SK-N-SH (cell line): ENCODE results near the gene ANKS1B. TPM values are rescaled to one million over a fixed set of nuclear protein-coding genes. Genes with fewer than 3 reads are reported as not detected.

Source experiments
- CTCF ChIA-PET: fragments of 300-600, 350-600 bp; formaldehyde crosslinking; extraction: SDS; loops from one replicate; lab custom pipeline; 2021; lab: Yijun Ruan, JAX
- POLR2A ChIA-PET: fragments of 350-600 bp; sonication (Branson Sonifier 250); formaldehyde crosslinking; extraction: SDS; loops from one replicate; lab custom pipeline; 2020; ENCODE audit warnings: antibody characterized with exemption, inconsistent platforms; lab: Yijun Ruan, JAX
- DNase-seq: peaks from one replicate; pipeline ENCODE4 v3.0.0; 2012
- H2AFZ ChIP-seq: fragments of 200-600 bp; sonication (generic); 2 replicates; pipeline ENCODE4 v1.8.1; 2016; ENCODE audit warnings: antibody characterized with exemption, mild to moderate bottlenecking, low read depth
- H3F3A ChIP-seq: fragments of 200-600 bp; sonication (generic); replicated peaks from 2 replicates; pipeline ENCODE3; 2016; ENCODE audit warnings: antibody characterized with exemption, mild to moderate bottlenecking; ENCODE audit not compliant: insufficient read depth
- H3K27ac ChIP-seq, 2 experiments: fragments of 200-500 bp in 1 of 2; fragments of 200-600 bp in 1 of 2; sonication (Bioruptor generic) in 1 of 2; sonication (generic), shearing (Covaris generic) in 1 of 2; 2 replicates each; pipeline versions ENCODE4 v1.5.1 to v1.6.1; 2014 to 2016; ENCODE audit warnings: low read depth in 2 of 2, inconsistent platforms in 1 of 2, low read length in 1 of 2, mild to moderate bottlenecking in 1 of 2, mixed read lengths in 1 of 2
- H3K27me3 ChIP-seq: fragments of 200-600 bp; sonication (generic), shearing (Covaris generic); 2 replicates; pipeline ENCODE4 v1.6.1; 2016; ENCODE audit warnings: mixed run types; ENCODE audit not compliant: insufficient read depth
- H3K36me3 ChIP-seq, 2 experiments: fragments of 200-500 bp in 1 of 2; fragments of 200-600 bp in 1 of 2; sonication (Bioruptor generic) in 1 of 2; sonication (generic) in 1 of 2; replicated peaks in 1 of 2; 2 replicates each; pipeline versions ENCODE3 to v1.5.1; 2014 to 2016; ENCODE audit warnings: low read length in 1 of 2, mild to moderate bottlenecking in 1 of 2; ENCODE audit not compliant: insufficient read depth in 2 of 2, control insufficient read depth in 1 of 2
- H3K4me1 ChIP-seq, 2 experiments: fragments of 200-500 bp in 1 of 2; fragments of 200-600 bp in 1 of 2; sonication (Bioruptor generic) in 1 of 2; sonication (generic), shearing (Covaris generic) in 1 of 2; 2 replicates each; pipeline versions ENCODE4 v1.5.1 to v1.6.1; 2014 to 2016; ENCODE audit warnings: low read depth in 1 of 2, low read length in 1 of 2, mixed run types in 1 of 2; ENCODE audit not compliant: insufficient read depth in 2 of 2, control insufficient read depth in 1 of 2
- H3K4me2 ChIP-seq: fragments of 200-600 bp; sonication (generic), shearing (Covaris generic); 2 replicates; pipeline ENCODE4 v1.6.1; 2017; ENCODE audit warnings: mixed run types
- H3K4me3 ChIP-seq, 2 experiments: fragments of 200-500 bp in 1 of 2; fragments of 200-600 bp in 1 of 2; sonication (Bioruptor generic) in 1 of 2; sonication (generic), shearing (Covaris generic) in 1 of 2; 2 replicates each; pipeline versions ENCODE4 v1.5.1 to v1.8.1; 2014 to 2016; ENCODE audit warnings: low read depth in 2 of 2, inconsistent platforms in 1 of 2, low read length in 1 of 2, mild to moderate bottlenecking in 1 of 2, mixed read lengths in 1 of 2, moderate library complexity in 1 of 2
- H3K79me2 ChIP-seq: fragments of 200-600 bp; sonication (generic); 2 replicates; pipeline ENCODE4 v1.8.1; 2017; ENCODE audit warnings: mild to moderate bottlenecking; ENCODE audit not compliant: insufficient read depth
- H3K9ac ChIP-seq: fragments of 200-600 bp; sonication (generic); 2 replicates; pipeline ENCODE4 v1.6.1; 2017; ENCODE audit warnings: mixed run types
- H3K9me2 ChIP-seq: fragments of 200-600 bp; sonication (generic); 2 replicates; pipeline ENCODE4 v1.6.1; 2017; ENCODE audit warnings: mixed run types
- H3K9me3 ChIP-seq: fragments of 200-600 bp; sonication (generic); 2 replicates; pipeline ENCODE4 v1.6.1; 2017; ENCODE audit warnings: mixed run types, mild to moderate bottlenecking, moderate library complexity
- H4K20me1 ChIP-seq: fragments of 200-600 bp; sonication (generic); 2 replicates; pipeline ENCODE4 v1.6.1; 2017; ENCODE audit warnings: mild to moderate bottlenecking, mixed run types; ENCODE audit not compliant: insufficient read depth
- EZH2phosphoT487 ChIP-seq: fragments of 200-600 bp; sonication (generic); IDR thresholded peaks from 2 replicates; pipeline ENCODE4 v1.6.1; 2017; ENCODE audit warnings: low read depth, mixed run types, mild to moderate bottlenecking, antibody characterized with exemption, moderate library complexity, borderline replicate concordance
- FOSL2 ChIP-seq: IDR thresholded peaks from 2 replicates; pipeline ENCODE4 v1.4.0; 2012; ENCODE audit warnings: low read depth, mild to moderate bottlenecking, moderate library complexity, borderline replicate concordance
- GABPA ChIP-seq: IDR thresholded peaks from 2 replicates; pipeline ENCODE4 v1.4.0; 2012; ENCODE audit warnings: low read depth, mild to moderate bottlenecking
- GATA2 ChIP-seq: sonication (generic); formaldehyde crosslinking; IDR thresholded peaks from 2 replicates; pipeline ENCODE4 v1.5.0; 2020; ENCODE audit warnings: mild to moderate bottlenecking, missing genetic modification reagents
- JUND ChIP-seq: IDR thresholded peaks from 2 replicates; pipeline ENCODE4 v1.4.0; 2012
- MAX ChIP-seq: IDR thresholded peaks from 2 replicates; pipeline ENCODE4 v1.4.0; 2012; ENCODE audit warnings: low read depth
- MXI1 ChIP-seq: IDR thresholded peaks from 2 replicates; pipeline ENCODE4 v1.6.1; 2012; ENCODE audit warnings: mild to moderate bottlenecking, low read depth, low read length, improper control_type of control experiment
- PBX3 ChIP-seq: IDR thresholded peaks from 2 replicates; pipeline ENCODE4; 2012
- RXRA ChIP-seq: IDR thresholded peaks from 2 replicates; pipeline ENCODE4 v1.4.0; 2012; ENCODE audit warnings: low read depth, mild to moderate bottlenecking, borderline replicate concordance
- SIN3A ChIP-seq: IDR thresholded peaks from 2 replicates; pipeline ENCODE4 v1.6.1; 2012; ENCODE audit warnings: low read depth, mild to moderate bottlenecking, low read length, moderate library complexity, borderline replicate concordance
- SMC3 ChIP-seq: IDR thresholded peaks from 2 replicates; pipeline ENCODE4 v1.6.1; 2012; ENCODE audit warnings: low read depth, low read length, improper control_type of control experiment
- TAF1 ChIP-seq: IDR thresholded peaks from 2 replicates; pipeline ENCODE4 v1.6.1; 2012; ENCODE audit warnings: low read depth, mild to moderate bottlenecking, low read length, moderate library complexity, borderline replicate concordance
- TCF12 ChIP-seq: IDR thresholded peaks from 2 replicates; pipeline ENCODE4 v1.4.0; 2012
- TEAD4 ChIP-seq: IDR thresholded peaks from 2 replicates; pipeline ENCODE4 v1.4.0; 2012; ENCODE audit warnings: mild to moderate bottlenecking, borderline replicate concordance; ENCODE audit not compliant: insufficient read depth
- WGBS: methylation state at CpG from one replicate; pipeline ENCODE4 v1.1.6; 2017; ENCODE audit warnings: low lambda C conversion rate; 5-methylcytosine and 5-hydroxymethylcytosine counted together
- polyA plus RNA-seq, 3 experiments: library from polyadenylated mRNA; depleted of rRNA; stranded (reverse); fragments of >200 nt; gene quantifications; 2 replicates each; pipeline ENCODE4 v1.2.3, GENCODE V29; 2012
- TF ChIP-seq, protein P1 (sequence below): fragments of 150-350 bp; IDR thresholded peaks from 2 replicates; pipeline ENCODE4 v1.6.1; 2017; ENCODE audit warnings: antibody characterized with exemption, low read length, low read depth, borderline replicate concordance

The ANKS1B gene
- polyA plus RNA-seq, 1 of the 3 experiments (the other 2 are of a cell fraction) = 1.8 TPM

DNA sequence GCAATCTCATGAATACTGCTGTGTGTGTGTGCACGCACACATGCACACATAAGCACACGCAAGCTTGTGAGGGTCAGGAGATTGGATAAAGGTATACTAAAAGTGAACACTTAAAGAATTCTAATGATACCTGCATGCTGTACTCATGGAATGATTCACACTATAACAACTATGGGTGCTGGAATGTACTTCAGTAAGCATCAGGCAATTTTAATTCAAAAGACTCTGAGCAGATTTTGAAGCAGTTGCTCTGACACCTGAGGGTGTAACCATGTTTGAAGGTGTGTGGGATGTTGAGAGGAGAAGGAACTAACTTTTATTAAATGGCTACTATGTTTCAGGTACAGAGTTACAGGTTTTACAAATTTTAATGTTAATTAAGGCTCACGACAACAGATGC is 275.6 kb downstream of the ANKS1B start:
- TF ChIP-seq SIN3A (no peak), TAF1 (no peak), RXRA (no peak), JUND (no peak), GABPA (no peak), EZH2phosphoT487 (no peak), FOSL2 (no peak), PBX3 (no peak)
- H3K79me2 ChIP-seq = no peaks in the 10 kb centered on the region
- CTCF ChIA-PET = no interaction called here
- H4K20me1 ChIP-seq = no peaks in the 10 kb centered on the region
- 64% methylated on average over 3 of the region's 3 CpGs for WGBS
- no peak overlapping the region for H3K27ac ChIP-seq
- no peaks in the 10 kb centered on the region for H3K36me3 ChIP-seq
- no peak overlapping the region for H2AFZ ChIP-seq
- no peaks in the 10 kb centered on the region for H3F3A ChIP-seq
- H3K4me1 ChIP-seq = no peaks in the 10 kb centered on the region
- no peaks in the 10 kb centered on the region for H3K9me2 ChIP-seq
- DNase-seq = no peak
- no peaks in the 10 kb centered on the region for H3K9me3 ChIP-seq
- H3K9ac ChIP-seq = no peak overlapping the region
- no peak overlapping the region for H3K4me3 ChIP-seq
- no peaks in the 10 kb centered on the region for H3K27me3 ChIP-seq
- POLR2A ChIA-PET = no interaction called here
- H3K4me2 ChIP-seq = no peak overlapping the region

DNA sequence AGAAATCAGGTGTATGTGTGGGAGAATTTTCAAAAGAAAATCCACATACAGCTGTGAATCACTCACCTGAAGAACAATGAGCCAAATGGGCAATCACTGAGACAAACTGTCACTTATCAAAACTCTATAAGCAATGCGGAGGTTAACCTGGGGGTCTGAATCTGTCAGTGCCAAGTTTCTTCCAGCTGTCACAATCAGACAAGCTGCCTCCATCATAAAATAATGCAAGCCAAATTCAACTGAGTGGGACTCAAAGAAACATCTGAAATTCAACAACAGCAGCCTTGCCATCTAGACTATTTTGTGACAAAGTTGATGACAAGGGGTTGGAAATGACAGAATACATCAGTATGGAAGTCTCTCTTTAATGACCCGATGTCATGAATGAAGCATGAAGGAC is 276.9 kb downstream of the ANKS1B start:
- TF ChIP-seq TCF12 = no peak
- no peak for TF ChIP-seq GATA2 (CRISPR knock-in tag)
- TF ChIP-seq MXI1 = no peak
- no peak for TF ChIP-seq SMC3
- TF ChIP-seq TEAD4 = no peak
- no peak for TF ChIP-seq MAX
- TF ChIP-seq, protein P1, sequence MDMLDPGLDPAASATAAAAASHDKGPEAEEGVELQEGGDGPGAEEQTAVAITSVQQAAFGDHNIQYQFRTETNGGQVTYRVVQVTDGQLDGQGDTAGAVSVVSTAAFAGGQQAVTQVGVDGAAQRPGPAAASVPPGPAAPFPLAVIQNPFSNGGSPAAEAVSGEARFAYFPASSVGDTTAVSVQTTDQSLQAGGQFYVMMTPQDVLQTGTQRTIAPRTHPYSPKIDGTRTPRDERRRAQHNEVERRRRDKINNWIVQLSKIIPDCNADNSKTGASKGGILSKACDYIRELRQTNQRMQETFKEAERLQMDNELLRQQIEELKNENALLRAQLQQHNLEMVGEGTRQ = no peak
- TF ChIP-seq GABPA = no peak
- TF ChIP-seq, all 33 proteins: peak for 0
- H3K27me3 ChIP-seq = no peaks in the 10 kb centered on the region
- no peak overlapping the region for H3K9ac ChIP-seq
- ChIA-PET POLR2A (no interaction called here), CTCF (no interaction called here)
- DNase-seq = no peak
- H3K4me2 ChIP-seq = no peak overlapping the region
- no peak overlapping the region for H2AFZ ChIP-seq
- no peak overlapping the region for H3K4me3 ChIP-seq
- H3K4me1 ChIP-seq = no peaks in the 10 kb centered on the region
- no peaks in the 10 kb centered on the region for H4K20me1 ChIP-seq
- no peaks in the 10 kb centered on the region for H3K9me2 ChIP-seq
- H3K79me2 ChIP-seq = no peaks in the 10 kb centered on the region
- no peaks in the 10 kb centered on the region for H3F3A ChIP-seq
- no peaks in the 10 kb centered on the region for H3K9me3 ChIP-seq
- WGBS = 88% methylated on average over 2 of the region's 2 CpGs
- no peaks in the 10 kb centered on the region for H3K36me3 ChIP-seq
- no peak overlapping the region for H3K27ac ChIP-seq
